HEK293 (cell line): ENCODE results near the gene IKZF4.

ENCODE experiments used
- ZNF184 ChIP-seq: fragments of 450-650 bp; IDR thresholded peaks from 2 replicates; pipeline ENCODE4 v1.5.1; 2018; ENCODE audit warnings: missing biosample characterization, mild to moderate bottlenecking, missing genetic modification characterization
- ZNF416 ChIP-seq: fragments of 450-650 bp; formaldehyde crosslinking; IDR thresholded peaks from 2 replicates; pipeline ENCODE4 v1.5.1; 2016; ENCODE audit warnings: missing biosample characterization, missing genetic modification characterization
- ZNF549 ChIP-seq: fragments of 450-650 bp; IDR thresholded peaks from 2 replicates; pipeline ENCODE4 v1.5.1; 2018; ENCODE audit warnings: missing biosample characterization, missing genetic modification characterization, mild to moderate bottlenecking, inconsistent platforms, moderate library complexity
- TF ChIP-seq, protein P1 (sequence below): fragments of 450-650 bp; formaldehyde crosslinking; IDR thresholded peaks from 2 replicates; pipeline ENCODE4 v1.5.1; 2016; ENCODE audit warnings: missing biosample characterization, missing genetic modification characterization
- TF ChIP-seq, protein P2 (sequence below): fragments of 450-650 bp; formaldehyde crosslinking; IDR thresholded peaks from 2 replicates; pipeline ENCODE4 v1.5.1; 2016; ENCODE audit warnings: missing biosample characterization, missing genetic modification characterization

DNA sequence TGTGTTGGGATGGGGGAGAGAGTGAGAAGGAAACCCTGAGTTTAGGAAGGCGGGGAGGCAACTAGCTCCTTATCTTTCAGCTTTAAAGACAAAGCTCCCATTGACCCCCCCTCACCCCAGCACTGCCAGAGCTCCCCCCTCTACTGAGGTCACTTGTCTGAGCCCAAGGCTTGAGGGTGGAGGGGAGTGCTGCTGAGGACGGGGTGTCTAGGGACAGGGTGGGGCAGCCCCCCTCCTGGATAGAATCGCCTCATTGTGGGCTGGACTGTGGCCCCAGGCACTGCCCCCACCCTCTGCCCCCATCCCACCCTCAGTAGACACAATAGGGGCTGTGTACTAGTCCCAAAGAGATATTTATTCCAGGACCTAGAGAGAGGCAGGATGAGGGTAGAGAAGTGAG lies 62.1 kb downstream of the IKZF4 start:
- TF ChIP-seq ZNF184 (tag by site-specific recombination) (no peak), ZNF416 (tag by site-specific recombination) (no peak), ZNF549 (tag by site-specific recombination) (no peak)
- TF ChIP-seq, protein P1, sequence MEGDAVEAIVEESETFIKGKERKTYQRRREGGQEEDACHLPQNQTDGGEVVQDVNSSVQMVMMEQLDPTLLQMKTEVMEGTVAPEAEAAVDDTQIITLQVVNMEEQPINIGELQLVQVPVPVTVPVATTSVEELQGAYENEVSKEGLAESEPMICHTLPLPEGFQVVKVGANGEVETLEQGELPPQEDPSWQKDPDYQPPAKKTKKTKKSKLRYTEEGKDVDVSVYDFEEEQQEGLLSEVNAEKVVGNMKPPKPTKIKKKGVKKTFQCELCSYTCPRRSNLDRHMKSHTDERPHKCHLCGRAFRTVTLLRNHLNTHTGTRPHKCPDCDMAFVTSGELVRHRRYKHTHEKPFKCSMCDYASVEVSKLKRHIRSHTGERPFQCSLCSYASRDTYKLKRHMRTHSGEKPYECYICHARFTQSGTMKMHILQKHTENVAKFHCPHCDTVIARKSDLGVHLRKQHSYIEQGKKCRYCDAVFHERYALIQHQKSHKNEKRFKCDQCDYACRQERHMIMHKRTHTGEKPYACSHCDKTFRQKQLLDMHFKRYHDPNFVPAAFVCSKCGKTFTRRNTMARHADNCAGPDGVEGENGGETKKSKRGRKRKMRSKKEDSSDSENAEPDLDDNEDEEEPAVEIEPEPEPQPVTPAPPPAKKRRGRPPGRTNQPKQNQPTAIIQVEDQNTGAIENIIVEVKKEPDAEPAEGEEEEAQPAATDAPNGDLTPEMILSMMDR (tag by site-specific recombination), result no peak
- TF ChIP-seq, protein P2, sequence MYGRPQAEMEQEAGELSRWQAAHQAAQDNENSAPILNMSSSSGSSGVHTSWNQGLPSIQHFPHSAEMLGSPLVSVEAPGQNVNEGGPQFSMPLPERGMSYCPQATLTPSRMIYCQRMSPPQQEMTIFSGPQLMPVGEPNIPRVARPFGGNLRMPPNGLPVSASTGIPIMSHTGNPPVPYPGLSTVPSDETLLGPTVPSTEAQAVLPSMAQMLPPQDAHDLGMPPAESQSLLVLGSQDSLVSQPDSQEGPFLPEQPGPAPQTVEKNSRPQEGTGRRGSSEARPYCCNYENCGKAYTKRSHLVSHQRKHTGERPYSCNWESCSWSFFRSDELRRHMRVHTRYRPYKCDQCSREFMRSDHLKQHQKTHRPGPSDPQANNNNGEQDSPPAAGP, result no peak
